Stimulated activated CD4-positive, alpha-beta T cell treated with anti-CD3 and anti-CD28 coated beads, Interleukin-12 subunit alpha, Interleukin-12 subunit beta, amount 100 ng/mL, for 24 hours (primary cell): ENCODE data around the gene SPAAR.
"Not testable (repeated sequence)": the region's sequence is repeated elsewhere in the genome, so short reads cannot be mapped to it uniquely, and the experiment has no call there.

Source experiments
- DNase-seq, 2 experiments: peaks; one replicate each; pipeline ENCODE4 v3.0.0-alpha.2; 2020; ENCODE audit warnings: low read depth in 2 of 2

SPAAR gene, protein sequence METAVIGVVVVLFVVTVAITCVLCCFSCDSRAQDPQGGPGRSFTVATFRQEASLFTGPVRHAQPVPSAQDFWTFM

DNA sequence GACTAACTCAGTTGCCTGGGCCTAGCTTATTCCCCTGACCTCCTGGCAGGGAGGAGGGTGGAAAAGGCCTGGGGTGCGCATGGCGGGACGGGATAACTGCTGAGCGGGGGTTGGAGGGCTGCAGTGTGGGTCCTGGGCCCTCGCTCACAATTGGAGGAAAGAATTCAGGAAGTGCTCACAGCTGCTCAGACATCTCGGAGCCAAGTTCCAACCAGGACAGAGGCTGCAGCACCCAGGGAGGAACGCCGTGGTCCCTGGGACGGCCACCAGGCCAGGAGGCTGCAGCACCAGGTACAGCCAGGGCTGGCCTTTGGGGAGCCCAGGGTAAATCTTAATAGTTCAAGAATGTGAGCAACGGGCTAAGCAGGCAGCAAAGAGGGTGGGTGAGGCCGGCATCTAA, at the start of gene SPAAR:
Gene SPAAR (plus strand): TSS at position 217 of the 400 bp plus-strand sequence. CDS start 974 bp downstream, outside the sequence.
- DNase-seq = no peak

DNA sequence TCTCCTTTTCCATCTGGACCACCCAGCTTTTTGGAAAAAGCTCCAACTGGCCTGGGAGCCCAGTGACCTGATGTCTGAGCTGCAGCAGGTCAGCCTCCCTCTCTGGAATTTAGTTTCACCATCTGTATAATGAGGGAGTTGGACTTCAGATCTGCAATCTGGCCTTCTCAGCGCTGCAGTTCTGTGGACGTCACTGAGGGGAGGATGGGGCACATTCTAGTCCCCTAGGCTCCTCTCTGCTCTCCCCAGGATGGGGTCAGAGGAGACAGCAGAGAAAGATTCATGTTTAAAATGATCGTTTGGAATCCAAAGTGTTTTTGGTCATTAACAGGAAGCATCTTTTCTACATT, 49.3 kb upstream of the SPAAR start:
- DNase-seq = no peak

DNA sequence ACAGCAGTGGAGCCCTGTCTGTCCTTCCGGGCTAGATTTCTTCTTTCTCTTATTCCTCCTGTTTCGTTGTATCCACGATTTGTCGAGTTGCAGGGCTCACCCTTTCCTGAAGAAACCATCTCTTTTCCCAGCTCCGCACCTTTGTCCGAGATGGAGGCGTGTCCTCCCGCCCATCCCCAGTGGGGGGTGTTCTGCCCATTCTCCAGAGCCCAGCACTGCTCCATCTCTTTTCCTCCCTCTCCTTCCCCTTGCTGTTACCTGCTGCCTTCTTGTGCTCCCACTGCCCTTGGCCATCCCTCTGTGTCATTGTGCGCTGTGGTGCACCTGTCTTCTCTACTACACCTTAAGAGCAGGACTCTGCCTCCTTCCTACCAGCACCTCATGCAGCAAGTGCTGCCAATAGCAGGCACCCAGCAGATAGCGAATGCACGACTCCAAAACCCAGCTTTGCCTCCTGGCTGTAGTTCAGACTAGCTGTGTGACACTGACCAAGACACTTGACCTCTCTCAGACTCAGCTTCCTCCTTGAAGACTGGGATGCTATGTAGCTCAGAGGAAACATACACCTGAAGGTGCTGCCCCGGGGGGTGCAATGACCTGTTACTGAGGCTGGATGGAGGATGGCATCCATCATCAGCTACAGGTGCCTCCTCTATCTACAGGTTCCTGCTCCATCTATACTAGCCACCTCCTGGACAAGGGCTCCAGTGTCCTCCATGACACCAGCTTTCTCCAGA, 48.0 kb upstream of the SPAAR start:
- DNase-seq = no peak

DNA sequence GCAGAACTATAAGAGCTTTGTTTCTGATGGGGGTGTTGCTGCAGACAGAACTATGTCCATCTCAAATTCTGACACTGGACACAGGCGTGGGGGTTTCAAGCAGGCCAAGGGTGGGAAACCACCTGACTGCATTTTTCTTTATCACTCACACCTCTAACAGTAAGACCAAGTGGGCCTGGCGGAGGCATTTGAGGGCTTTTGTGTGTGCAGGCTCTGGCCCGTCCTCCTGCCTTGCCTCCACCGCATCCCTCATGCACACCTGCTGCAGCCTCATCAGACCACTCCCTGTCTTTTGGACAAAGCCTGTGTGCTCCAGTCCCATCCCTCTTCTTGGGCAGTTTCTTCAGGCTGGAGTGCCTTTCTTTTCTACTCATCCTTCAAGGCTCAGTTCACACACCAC, 47.0 kb upstream of the SPAAR start:
- DNase-seq = no peak

DNA sequence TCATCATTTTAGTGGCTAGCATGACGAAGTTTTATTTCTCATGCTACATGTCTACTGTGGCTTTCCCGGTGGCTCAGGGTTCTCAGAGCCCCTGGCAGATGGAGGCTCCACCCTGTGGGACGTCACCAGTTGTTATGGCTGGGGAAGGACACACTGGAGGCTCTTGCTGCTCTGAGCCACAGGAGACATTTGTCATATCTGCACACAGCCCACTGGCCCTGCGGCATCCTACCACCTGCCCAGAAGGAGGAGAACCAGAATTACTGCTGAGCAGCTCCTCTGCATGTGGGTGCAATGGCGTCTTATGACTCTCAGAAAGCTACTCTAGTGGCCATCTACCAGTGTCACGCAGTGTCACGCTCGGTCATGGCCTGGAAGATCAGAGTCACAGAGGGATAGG, 45.7 kb upstream of the SPAAR start:
- no peak for DNase-seq

DNA sequence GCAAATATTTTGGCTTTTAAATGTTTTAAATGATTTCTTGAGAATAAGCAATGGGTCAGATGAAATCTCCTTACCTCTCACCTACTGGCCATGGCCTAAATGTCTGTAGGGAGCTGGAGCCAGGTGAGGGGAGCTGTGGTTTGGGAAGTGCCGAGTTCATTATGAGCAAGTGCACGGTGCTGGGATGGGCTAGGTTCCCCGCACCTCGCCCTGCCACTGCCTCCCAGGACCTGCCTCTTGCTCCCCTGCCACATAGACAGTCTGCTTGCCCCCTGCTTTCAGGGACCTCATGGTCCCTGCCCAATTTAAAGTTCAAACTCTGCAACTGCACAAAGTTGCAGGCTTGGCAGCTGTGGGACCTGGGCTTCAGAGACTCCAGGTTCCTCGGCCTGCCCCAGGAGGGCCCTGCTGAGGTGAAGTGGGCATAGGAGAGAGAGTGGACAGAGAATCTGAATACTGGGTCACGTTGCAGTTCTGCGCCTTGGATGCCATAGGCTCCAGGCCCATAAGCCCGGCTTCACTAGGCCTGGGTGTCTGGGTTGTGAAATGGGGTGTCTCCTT, 44.5 kb upstream of the SPAAR start:
- DNase-seq = no peak

DNA sequence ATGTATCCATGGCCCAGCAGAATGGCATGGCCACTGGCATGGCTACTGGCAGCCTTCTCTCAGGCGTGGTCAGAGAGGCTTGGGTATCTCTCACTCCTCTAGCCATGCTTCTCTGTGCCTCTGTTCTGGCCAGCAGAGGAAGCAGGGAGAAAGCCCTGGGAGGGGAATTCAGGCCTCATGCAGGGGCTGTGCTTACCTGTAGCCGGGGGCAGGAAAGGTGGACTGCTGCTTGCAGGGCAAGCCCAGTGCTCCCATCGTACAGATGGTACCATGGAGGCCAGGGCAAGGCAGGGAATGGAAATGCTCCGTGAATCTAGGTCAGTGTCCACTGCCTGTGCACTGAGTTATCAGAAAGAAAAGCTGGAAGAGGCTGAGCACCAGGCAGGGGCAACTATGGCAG, 41.8 kb upstream of the SPAAR start:
- no peak for DNase-seq

DNA sequence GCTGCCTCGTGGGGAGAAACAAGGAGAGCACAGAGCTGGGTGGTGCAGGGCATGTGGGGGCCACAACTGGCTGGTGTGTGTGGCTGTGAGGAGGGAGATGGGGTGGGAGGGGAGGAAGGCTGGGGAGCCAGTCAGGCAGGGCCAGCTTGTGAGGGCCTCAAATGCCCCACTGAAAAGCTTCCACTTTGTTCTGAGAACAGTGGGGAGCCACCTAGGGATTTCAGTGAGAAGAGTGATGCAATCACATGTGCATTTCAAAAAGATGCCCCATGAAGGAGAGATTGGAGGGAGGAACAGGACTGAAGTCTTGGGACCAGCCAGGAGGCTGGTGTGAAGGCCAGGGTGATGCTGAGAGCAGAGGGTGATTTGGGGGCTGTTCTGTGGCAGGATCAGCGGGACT, 40.4 kb upstream of the SPAAR start:
- DNase-seq = no peak

DNA sequence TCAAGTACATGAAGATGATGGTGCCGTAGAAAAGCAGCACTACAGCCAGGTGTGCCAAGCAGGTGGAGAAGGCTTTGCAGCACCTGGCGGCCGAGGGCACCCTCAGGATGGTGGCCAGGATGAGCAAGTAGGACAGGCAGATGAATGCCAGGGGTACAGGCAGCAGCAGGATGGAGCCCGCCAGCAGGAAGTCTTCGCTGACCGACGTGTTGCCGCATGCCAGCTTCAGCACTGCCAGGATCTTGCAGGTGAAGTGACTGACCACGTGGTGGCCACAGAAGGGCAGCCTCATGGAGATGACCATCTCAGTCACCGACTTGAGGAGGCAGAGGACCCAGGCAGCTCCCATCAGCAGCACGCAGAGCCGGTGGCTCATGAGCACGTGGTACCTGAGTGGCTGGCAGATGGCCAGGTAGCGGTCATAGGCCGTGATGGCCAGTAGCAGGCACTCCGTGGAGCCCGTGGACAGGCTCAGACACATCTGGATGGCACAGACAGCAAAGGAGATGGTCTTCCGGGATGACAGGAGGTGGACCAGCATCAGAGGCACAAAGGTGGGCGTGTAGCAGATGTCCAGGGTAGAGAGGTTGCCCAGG, 39.6 kb upstream of the SPAAR start:
- no peak for DNase-seq

DNA sequence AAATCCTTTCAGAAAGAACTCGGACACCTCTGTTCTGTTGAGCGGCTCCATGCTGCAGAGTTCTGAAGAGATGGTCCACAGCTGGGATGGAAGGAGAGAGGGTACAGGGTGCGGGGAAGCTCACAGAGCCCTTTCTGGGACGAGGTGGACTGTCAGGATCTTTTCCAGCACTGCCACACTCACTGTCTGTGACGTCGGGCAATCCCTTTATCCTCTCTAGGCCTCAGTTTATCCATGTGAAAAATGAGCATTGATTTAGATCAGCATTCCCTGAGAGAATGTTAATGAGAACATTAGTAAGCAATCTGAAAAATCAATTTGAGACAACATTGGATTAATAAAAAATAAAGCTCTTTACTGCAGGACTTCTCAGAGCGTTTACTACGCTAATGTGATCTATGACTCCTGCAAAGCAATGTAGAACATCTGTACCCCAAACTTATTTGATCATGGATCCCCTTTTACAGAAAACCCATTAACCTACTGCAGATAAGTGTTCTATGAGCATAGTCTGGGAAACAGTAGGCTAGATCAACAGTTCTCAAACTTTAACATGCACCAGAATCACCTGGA, 38.9 kb upstream of the SPAAR start, which contains the start of gene OR13J1:
Gene OR13J1 (minus strand): TSS at position 51 of the 573 bp plus-strand sequence. CDS start 0 bp downstream, at position 51.
- DNase-seq = no peak

DNA sequence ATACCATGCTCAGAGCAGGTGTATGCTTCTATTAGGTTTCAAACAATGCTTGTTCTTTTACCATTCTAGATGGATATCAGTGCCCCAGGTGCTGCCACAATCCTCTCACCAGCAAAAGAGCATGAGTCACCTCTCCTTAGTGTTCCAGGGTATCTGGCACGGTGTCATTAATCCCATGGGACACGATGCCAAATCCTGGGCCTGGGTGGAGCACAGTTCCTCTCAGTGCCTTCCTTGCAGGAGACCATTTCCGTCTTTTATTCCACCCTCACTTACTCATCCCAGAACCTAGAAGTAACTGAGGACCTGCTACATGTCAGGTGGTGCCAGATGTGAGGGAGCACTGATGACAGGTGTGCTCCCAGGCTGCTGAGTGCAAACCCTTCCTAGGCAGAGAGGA, 37.7 kb upstream of the SPAAR start:
- DNase-seq = no peak

DNA sequence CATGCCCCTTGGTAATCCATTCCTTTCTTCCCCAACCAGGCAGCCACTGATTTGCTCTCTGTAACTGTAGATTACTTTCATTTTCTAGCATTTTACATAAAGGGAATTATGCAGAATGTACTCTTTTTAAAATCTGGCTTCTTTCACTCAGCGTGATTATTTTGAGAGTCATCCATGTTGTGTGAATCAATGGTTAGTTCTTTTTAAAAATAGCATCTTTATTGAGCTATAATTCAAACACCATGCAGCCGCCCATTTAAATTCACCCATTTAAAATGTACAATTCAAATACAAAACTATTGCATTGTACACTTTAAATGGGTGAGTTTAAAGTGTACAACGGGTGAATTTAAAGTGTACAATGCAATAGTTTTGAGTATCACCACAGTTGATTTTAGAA, 36.8 kb upstream of the SPAAR start:
- no peak for DNase-seq

DNA sequence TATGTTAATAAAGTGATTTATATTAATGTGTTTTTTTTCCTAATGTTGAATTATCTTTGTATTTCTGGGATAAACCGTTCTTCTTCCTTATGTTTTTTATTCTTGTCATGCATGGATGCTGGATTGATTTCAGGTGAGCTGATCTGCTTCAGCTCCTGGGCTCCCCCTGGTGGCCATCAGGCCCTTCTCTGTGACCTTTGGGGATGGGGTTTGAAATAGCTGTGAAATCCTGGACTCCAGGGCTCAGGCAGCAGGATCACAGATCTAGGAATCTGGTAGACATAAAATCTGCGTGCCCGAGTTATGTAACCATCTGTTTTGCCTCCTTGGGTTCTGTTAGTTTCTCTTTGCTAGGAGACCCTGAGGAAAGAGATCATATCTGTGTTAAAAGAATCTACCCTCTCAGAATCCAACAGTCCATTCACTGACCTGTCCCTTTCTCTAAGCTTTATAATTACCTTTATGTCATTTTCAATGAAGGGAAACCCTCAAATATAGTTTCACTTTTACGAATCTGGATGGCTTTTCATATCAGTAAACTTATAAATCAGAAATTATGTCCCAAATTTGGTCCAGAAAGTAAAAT, 26.9 kb upstream of the SPAAR start:
- peak; percentile 47 to 80 for DNase-seq

DNA sequence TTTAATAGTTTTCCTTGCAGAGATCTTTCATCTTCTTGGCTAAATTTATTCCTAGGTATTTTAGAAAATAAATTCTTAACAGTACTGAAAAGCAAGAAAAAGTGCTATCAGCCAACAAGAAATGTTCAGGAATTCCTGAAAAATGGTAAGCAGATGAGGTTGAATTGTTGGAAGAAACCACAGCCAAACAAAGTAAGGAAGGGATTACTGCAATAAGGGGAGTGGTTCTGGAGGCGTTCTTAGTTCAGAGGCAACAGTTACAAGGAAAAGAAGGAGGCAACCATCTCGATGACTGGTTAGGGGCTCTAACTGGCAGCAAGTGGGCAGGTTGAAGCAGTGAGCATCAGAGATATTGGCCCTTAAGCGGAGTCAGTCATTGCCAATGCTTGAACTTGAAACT, 26.3 kb upstream of the SPAAR start:
- DNase-seq = no peak

DNA sequence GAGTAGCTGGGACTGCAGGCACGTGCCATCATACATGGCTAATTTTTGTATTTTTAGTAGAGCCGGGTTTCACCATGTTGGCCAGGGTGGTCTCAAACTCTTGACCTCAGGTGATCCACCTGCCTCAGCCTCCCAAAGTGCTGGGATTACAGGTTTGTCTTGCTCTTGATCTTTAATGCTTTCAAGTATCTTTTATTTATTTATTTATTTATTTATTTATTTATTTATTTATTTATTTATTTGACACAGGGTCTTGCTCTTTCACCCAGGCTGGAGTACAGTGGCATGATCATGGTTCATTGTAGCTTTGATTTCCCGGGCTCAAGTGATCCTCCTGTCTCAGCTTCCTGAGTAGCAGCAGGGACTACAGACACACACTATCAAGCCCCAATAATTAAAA, 24.4 kb upstream of the SPAAR start:
- not testable (repeated sequence) for DNase-seq

DNA sequence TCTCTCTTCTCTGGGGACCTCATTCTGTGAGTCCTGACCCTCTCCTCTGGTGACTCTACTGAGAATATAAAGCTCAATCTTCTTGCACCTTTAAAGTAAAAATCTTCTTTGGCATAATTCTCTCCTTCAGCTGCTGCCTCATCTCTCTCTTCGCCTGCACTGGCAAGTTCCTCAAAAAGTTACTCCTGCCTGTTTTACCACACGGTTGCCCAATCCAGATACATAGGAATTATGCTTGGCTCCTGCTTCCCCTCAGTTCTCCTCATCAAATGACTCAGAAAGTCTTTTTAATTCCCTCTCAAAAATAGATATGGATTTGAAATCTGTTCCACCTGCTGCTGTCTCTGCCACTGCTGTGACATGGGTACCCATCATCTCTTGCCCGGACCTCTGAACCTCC, 17.6 kb upstream of the SPAAR start:
- no peak for DNase-seq

DNA sequence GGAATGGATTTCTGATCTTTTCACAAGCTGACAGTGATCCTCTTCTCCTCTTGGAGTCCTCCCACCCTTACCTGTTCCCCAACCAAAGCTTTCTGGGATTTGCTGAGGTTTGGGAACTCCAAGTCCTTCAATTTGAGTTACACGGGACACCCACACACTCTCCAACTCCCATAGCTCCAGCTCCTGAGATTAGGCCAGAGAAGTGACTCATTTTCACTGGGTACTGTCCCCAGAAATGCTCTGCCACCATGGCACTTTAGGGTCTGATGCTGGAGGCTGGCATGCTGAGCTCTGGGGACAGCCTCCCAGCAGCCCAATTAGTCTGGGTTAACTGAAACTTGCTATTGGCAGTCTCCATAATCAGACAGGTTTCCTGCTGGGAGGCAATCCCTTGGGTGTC, 17.2 kb upstream of the SPAAR start:
- DNase-seq = no peak

DNA sequence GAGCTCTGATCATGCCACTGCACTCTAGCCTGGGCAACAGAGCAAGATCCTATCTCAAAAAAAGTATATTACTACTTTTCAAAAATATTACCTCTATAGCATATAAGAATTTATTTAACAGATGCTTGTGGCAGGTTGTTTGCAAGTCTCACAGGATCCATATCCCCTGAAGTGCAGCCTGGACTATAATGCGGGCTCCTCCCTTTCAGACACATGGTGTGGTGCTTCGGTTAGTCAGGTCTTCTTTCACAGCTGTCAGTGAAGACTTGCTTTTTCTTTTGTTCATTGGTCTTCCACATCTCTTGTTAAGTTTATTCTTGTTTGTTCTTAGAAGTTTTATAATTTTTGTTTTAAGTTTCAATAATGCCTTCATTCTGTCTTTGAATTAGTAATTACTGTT, 12.7 kb upstream of the SPAAR start:
- DNase-seq = no peak

DNA sequence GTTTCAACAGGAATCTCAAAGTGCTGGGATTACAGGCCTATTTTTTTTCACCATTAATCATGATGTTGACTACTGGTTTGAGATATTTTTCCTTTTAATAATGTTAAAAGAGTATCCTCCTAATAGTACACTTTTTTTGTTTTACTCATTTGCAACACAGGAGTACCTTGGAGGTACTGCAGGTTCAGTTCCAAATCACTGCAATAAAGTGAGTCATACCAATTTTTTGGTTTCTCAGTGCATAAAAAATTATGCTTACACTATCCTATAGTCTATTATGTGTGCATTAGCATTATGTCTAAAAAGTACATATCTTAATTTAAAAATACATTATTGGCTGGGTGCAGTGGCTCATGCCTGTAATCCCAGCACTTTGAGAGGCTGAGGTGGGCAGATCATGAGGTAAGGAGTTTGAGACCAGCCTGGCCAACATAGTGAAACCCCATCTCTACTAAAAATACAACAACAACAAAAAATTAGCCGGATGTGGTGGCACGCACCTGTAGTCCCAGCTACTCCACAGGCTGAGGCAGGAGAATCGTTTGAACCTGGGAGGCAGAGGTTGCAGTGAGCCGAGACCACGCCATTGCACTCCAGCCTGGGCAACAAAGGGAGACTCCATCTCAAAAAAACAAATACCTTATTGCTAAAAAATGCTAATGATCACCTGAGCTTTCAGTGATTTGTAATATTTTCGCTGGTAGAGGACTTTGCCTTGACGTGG, 11.8 kb upstream of the SPAAR start:
- not testable (repeated sequence) for DNase-seq

DNA sequence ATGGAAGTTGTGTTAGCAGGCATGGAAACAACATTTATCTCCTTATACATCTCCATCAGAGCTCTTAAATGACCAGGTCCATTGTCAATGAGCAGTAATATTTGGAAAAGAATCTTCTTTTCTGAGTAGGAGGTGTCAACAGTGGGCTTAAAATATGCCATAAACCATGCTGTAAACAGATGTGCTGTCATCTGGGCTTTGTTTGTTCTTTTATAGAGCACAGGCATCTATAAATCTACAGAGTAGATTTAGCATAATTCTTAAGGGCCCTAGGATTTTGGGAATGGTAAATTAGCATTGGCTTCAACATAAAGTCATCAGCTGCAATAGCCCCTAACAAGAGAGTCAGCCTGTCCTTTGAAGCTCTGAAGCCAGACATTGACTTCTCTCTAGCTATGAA, 11.0 kb upstream of the SPAAR start:
- no peak for DNase-seq

DNA sequence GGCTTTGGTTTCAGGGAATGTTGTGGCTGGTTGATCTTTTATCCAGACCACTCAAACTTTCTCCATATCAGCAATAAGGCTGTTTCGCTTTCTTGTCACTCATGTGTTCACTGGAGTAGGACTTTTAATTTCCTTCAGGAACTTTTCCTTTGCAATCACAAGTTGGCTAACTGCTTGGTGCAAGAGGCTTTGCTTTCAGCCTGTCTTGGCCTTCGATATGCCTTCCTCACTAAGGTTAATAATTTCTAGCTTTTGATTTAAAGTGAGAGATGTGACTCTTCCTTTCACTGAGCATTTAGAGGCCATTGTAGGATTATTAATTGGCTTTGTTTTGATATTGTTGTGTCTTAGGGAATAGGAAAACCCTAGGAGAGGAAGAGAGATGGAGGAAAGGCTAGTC, 10.3 kb upstream of the SPAAR start:
- no peak for DNase-seq

DNA sequence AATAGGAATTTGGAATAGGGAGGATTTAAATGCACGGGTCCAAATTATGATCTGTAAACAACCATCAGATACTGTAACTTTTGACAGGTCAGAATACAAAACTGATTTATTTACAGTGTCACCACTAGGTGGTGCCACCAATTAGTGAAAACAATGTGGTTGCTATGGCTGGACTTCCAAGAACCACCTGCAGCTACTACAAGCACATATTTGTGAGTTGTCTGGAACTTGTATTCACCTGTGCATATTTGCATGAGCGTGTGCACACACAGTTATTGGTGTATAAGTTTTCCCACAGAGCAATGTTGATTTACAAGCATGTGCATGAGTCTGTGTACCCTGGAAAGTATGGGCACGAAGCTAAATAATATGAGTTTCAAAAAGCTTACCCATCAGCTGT, 6.2 kb upstream of the SPAAR start:
- no peak for DNase-seq
